Measurements from ENCODE around the gene DNAJC13.

The DNAJC13 gene

DNA sequence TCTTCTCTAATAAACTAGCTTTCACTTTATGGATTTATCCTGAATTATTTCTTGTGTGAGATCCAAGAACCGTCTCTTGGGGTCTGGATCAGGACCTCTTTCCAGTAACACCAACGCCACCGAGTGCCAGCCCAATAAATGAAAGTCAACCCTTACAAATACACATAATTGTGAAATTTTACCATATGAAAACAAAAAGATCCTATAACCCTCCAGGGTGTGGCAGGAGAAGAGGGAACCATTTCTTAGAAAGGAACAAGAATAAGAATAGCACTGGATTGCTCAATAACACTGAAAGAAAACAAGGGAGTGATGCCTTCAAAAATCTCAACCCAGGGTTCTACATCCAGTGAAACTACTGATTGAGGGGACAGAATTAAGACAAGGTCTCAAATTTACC lies 128.2 kb downstream of the DNAJC13 start:
- TF ChIP-seq SIN3A (IDR thresholded peaks at IDR 0.05; ENCODE audit: borderline replicate concordance, insufficient read depth, low read length) (no peak), POLR2AphosphoS5 (IDR thresholded peaks at IDR 0.05; ENCODE audit: low read depth, low read length) (no peak), TAF1 (IDR thresholded peaks at IDR 0.05; ENCODE audit: borderline replicate concordance, insufficient read depth, low read length) (no peak), FOXP2 (optimal IDR thresholded peaks at IDR 0.05; ENCODE audit: borderline replicate concordance, extremely low read depth, extremely low read length, insufficient read depth) (no peak)
- TF ChIP-seq, protein P1, sequence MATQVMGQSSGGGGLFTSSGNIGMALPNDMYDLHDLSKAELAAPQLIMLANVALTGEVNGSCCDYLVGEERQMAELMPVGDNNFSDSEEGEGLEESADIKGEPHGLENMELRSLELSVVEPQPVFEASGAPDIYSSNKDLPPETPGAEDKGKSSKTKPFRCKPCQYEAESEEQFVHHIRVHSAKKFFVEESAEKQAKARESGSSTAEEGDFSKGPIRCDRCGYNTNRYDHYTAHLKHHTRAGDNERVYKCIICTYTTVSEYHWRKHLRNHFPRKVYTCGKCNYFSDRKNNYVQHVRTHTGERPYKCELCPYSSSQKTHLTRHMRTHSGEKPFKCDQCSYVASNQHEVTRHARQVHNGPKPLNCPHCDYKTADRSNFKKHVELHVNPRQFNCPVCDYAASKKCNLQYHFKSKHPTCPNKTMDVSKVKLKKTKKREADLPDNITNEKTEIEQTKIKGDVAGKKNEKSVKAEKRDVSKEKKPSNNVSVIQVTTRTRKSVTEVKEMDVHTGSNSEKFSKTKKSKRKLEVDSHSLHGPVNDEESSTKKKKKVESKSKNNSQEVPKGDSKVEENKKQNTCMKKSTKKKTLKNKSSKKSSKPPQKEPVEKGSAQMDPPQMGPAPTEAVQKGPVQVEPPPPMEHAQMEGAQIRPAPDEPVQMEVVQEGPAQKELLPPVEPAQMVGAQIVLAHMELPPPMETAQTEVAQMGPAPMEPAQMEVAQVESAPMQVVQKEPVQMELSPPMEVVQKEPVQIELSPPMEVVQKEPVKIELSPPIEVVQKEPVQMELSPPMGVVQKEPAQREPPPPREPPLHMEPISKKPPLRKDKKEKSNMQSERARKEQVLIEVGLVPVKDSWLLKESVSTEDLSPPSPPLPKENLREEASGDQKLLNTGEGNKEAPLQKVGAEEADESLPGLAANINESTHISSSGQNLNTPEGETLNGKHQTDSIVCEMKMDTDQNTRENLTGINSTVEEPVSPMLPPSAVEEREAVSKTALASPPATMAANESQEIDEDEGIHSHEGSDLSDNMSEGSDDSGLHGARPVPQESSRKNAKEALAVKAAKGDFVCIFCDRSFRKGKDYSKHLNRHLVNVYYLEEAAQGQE (IDR thresholded peaks at IDR 0.05; ENCODE audit: insufficient read depth in 1 of 2, low read depth in 2 of 2, low read length in 2 of 2) = no peak

DNA sequence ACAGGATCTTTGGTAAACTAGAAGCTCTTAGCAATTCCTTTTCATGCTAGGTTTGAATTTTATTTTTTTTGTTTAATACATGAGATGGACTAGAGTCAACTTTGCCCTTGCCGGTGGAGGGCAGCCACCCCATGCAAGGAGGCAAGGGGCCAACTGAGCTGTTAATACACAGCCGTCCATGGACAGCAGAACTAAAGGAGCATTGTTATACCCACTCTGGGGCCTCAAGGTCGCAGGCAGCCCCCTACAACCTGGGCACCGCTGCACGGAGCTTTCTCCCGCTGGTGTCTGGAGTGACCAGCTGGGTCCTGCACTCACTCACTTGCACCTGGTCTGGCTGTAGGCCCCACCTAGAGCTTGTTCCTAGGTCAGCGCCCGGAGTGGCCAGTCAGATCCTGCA lies 131.9 kb downstream of the DNAJC13 start:
- TF ChIP-seq POLR2AphosphoS5 (IDR thresholded peaks at IDR 0.05; ENCODE audit: low read depth, low read length) = no peak
- no peak for TF ChIP-seq FOXP2 (optimal IDR thresholded peaks at IDR 0.05; ENCODE audit: borderline replicate concordance, extremely low read depth, extremely low read length, insufficient read depth)
- TF ChIP-seq, protein P1 (IDR thresholded peaks at IDR 0.05; ENCODE audit: insufficient read depth in 1 of 2, low read depth in 2 of 2, low read length in 2 of 2) = no peak
- TF ChIP-seq SIN3A (IDR thresholded peaks at IDR 0.05; ENCODE audit: borderline replicate concordance, insufficient read depth, low read length) = no peak
- no peak for TF ChIP-seq TAF1 (IDR thresholded peaks at IDR 0.05; ENCODE audit: borderline replicate concordance, insufficient read depth, low read length)

DNA sequence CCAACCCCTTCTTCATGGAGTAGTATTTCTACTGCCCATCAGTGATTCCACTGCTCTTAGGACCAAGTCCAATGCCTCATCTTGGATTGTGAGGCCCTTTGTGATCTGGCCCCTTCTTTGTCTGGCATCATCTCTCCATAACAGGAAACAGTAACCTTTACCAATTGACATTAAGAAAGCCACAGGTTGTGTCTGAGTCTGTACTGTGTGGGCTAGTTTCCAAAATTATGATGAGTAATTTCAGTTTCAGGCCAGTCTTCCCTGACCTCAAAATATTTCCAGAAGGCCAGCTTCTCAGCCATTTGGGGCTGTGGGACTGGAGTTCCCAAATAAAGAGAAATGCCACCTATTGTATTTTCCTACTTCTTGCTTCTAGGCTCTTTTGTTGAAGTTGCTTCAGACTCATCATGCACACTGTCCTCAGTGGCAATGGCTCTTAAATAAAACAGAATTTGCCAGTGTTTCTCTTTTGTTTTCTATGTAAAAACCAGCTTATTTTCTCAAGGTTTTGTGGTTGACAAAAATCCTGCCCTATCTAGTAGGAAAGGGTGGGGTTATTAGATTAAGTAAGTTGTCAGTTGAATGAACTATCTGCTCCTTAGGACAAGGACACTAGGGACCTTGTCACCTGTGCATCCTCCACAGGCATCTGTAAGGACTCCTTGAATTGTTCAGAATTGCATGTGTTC lies 132.7 kb downstream of the DNAJC13 start:
- TF ChIP-seq FOXP2 (optimal IDR thresholded peaks at IDR 0.05; ENCODE audit: borderline replicate concordance, extremely low read depth, extremely low read length, insufficient read depth) (no peak), SIN3A (IDR thresholded peaks at IDR 0.05; ENCODE audit: borderline replicate concordance, insufficient read depth, low read length) (no peak), TAF1 (IDR thresholded peaks at IDR 0.05; ENCODE audit: borderline replicate concordance, insufficient read depth, low read length) (no peak), POLR2AphosphoS5 (IDR thresholded peaks at IDR 0.05; ENCODE audit: low read depth, low read length) (no peak)
- TF ChIP-seq, protein P1 (IDR thresholded peaks at IDR 0.05; ENCODE audit: insufficient read depth in 1 of 2, low read depth in 2 of 2, low read length in 2 of 2) = no peak

DNA sequence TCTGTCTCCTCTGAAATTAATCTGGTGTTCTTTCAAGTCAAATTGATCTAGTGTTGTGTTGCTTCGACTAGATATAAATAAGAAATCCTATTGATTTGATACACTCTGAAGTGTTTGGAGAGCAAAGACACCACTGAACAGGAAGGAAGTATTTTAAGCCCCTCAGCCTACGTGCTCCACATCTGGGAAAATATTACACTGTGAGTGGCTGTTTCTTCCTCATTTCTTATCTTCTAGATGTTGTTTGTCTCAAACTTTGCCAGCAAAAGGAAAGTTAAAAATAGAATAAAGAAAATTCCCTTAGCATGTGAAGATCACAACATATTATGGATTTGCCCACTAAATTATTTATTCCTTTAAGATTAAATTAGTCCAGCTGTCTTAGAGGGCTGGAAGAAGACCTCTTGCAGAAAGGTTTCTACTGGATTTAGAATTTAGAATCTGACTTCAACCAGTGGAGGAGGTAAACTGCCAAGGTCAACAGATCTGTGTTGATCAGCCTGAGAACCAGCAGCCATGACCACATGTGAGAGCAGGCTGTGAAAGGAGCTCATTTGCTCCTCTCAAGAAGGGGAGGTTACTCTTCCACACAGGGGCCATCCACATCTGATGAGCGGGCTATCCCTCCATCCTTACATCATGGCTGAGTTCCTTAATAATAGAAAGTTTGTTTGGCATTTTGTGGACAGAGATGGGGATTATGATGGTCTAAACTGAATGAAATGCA lies 133.4 kb downstream of the DNAJC13 start:
- no peak for TF ChIP-seq TAF1 (IDR thresholded peaks at IDR 0.05; ENCODE audit: borderline replicate concordance, insufficient read depth, low read length)
- TF ChIP-seq, protein P1 (IDR thresholded peaks at IDR 0.05; ENCODE audit: insufficient read depth in 1 of 2, low read depth in 2 of 2, low read length in 2 of 2) = no peak
- TF ChIP-seq SIN3A (IDR thresholded peaks at IDR 0.05; ENCODE audit: borderline replicate concordance, insufficient read depth, low read length) = no peak
- TF ChIP-seq POLR2AphosphoS5 (IDR thresholded peaks at IDR 0.05; ENCODE audit: low read depth, low read length) = no peak
- no peak for TF ChIP-seq FOXP2 (optimal IDR thresholded peaks at IDR 0.05; ENCODE audit: borderline replicate concordance, extremely low read depth, extremely low read length, insufficient read depth)

Measured in PFSK-1 (cell line).